GM12865 (cell line): Measurements from ENCODE around the gene ATIC.

Experiments used
- DNase-seq: peaks from one replicate; pipeline ENCODE4 v3.0.0; 2010; ENCODE audit warnings: low read depth
- H3K4me3 ChIP-seq: 2 replicates; pipeline ENCODE4 v1.5.1; 2011; ENCODE audit warnings: mild to moderate bottlenecking, low read depth, low read length, control low read depth
- CTCF ChIP-seq: IDR thresholded peaks from 2 replicates; pipeline ENCODE4 v1.5.1; 2011; ENCODE audit warnings: low read length, control low read depth, low read depth, inconsistent platforms; ENCODE audit not compliant: insufficient read depth; ENCODE audit errors: missing control alignments

Gene ATIC

GRCh38 chr2:215288112-215288815, 23.6 kb upstream of the ATIC start:
- TF ChIP-seq CTCF = no peak
- no peak overlapping the region for H3K4me3 ChIP-seq
- DNase-seq = no peak

- DNase-seq = no peak
- H3K4me3 ChIP-seq = no peak overlapping the region
Measured at GRCh38 chr2:215290980-215291599, 20.8 kb upstream of the ATIC start.

GRCh38 chr2:215293879-215294278, 18.0 kb upstream of the ATIC start:
- no peak overlapping the region for H3K4me3 ChIP-seq
- TF ChIP-seq CTCF = no peak
- no peak for DNase-seq

More at GRCh38 chr2:215290980-215291599, 20.8 kb upstream of the ATIC start:
- no peak for TF ChIP-seq CTCF

GRCh38 chr2:215299337-215299859, 12.5 kb upstream of the ATIC start:
- no peak for DNase-seq
- no peak overlapping the region for H3K4me3 ChIP-seq
- TF ChIP-seq CTCF = no peak

- DNase-seq = no peak
- H3K4me3 ChIP-seq = no peak overlapping the region
- no peak for TF ChIP-seq CTCF
Measured at GRCh38 chr2:215301994-215302393, 9.9 kb upstream of the ATIC start.

GRCh38 chr2:215311259-215311624, 617 bp upstream of the ATIC start:
- peak overlapping the region; percentile 80 for H3K4me3 ChIP-seq
- DNase-seq = peak; percentile 63

- DNase-seq = no peak
- no peak for TF ChIP-seq CTCF
- peak overlapping the region; percentile 80 for H3K4me3 ChIP-seq
Measured at GRCh38 chr2:215313255-215313613, 1.4 kb downstream of the ATIC start.
